HL-60 (cell line): ENCODE data around the gene HAGHL.
A peak's percentile ranks its signal among the peaks of the same experiment; 100 is the strongest.

Experiments
- GABPA ChIP-seq: IDR thresholded peaks from 2 replicates; pipeline ENCODE4 v1.6.1; 2012; ENCODE audit warnings: low read depth
- POLR2AphosphoS5 ChIP-seq: IDR thresholded peaks from 2 replicates; pipeline ENCODE4 v1.6.1; 2012; ENCODE audit warnings: low read depth
- SPI1 ChIP-seq: IDR thresholded peaks from 2 replicates; pipeline ENCODE4 v1.6.1; 2012; ENCODE audit warnings: low read depth, mild to moderate bottlenecking, borderline replicate concordance
- TF ChIP-seq, protein P1 (sequence below): IDR thresholded peaks from one replicate; pipeline ENCODE4 v1.5.1; 2011; ENCODE audit warnings: low read length, control low read depth, inconsistent platforms; ENCODE audit not compliant: insufficient read depth
- TF ChIP-seq, protein P2 (sequence below): IDR thresholded peaks from 2 replicates; pipeline ENCODE4 v1.6.1; 2012; ENCODE audit warnings: low read depth; ENCODE audit not compliant: insufficient replicate concordance

DNA sequence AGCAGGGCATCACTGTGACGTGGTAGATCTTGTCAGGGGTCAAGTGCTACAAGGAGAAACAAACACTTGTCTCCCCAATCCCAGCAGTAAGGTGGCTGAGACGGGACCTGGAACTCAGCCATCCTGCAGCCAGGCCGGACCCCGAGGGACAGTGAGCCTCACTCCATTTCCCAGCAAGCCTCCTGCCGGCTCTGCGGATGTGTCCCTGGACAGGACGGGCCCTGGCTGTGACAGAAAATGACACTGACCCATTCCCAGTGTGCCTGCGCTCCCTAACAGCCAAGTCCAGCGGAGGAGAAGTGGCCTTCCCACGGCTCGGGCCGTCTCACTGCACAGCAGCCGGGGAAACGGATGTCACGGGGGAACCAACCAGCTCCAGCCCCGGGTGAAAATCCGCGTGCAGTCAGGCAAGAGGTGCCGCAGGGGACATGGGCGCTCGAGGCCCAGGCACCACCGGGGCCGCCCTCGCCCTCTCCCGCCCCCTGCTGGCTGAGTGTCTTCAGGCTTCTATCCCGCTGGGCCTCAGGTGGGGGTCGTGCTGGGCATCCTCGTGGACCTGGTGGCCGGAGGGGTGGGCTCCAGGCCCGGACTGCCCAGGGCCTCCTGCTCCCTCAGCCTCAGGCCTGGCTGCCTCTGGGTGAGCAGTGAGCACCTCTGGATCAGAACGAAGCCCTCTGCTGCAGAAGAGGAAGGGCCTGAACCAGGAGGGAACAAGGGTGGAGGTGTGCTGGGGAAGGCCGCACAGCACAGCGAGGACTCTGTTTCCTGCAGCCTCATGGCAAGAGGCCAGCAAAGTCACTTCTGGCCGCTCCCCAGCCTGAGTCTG is 6.7 kb downstream of the HAGHL start:
- TF ChIP-seq, protein P1, sequence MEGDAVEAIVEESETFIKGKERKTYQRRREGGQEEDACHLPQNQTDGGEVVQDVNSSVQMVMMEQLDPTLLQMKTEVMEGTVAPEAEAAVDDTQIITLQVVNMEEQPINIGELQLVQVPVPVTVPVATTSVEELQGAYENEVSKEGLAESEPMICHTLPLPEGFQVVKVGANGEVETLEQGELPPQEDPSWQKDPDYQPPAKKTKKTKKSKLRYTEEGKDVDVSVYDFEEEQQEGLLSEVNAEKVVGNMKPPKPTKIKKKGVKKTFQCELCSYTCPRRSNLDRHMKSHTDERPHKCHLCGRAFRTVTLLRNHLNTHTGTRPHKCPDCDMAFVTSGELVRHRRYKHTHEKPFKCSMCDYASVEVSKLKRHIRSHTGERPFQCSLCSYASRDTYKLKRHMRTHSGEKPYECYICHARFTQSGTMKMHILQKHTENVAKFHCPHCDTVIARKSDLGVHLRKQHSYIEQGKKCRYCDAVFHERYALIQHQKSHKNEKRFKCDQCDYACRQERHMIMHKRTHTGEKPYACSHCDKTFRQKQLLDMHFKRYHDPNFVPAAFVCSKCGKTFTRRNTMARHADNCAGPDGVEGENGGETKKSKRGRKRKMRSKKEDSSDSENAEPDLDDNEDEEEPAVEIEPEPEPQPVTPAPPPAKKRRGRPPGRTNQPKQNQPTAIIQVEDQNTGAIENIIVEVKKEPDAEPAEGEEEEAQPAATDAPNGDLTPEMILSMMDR: peak; percentile 20
- no peak for TF ChIP-seq POLR2AphosphoS5
- no peak for TF ChIP-seq GABPA
- TF ChIP-seq, protein P2, sequence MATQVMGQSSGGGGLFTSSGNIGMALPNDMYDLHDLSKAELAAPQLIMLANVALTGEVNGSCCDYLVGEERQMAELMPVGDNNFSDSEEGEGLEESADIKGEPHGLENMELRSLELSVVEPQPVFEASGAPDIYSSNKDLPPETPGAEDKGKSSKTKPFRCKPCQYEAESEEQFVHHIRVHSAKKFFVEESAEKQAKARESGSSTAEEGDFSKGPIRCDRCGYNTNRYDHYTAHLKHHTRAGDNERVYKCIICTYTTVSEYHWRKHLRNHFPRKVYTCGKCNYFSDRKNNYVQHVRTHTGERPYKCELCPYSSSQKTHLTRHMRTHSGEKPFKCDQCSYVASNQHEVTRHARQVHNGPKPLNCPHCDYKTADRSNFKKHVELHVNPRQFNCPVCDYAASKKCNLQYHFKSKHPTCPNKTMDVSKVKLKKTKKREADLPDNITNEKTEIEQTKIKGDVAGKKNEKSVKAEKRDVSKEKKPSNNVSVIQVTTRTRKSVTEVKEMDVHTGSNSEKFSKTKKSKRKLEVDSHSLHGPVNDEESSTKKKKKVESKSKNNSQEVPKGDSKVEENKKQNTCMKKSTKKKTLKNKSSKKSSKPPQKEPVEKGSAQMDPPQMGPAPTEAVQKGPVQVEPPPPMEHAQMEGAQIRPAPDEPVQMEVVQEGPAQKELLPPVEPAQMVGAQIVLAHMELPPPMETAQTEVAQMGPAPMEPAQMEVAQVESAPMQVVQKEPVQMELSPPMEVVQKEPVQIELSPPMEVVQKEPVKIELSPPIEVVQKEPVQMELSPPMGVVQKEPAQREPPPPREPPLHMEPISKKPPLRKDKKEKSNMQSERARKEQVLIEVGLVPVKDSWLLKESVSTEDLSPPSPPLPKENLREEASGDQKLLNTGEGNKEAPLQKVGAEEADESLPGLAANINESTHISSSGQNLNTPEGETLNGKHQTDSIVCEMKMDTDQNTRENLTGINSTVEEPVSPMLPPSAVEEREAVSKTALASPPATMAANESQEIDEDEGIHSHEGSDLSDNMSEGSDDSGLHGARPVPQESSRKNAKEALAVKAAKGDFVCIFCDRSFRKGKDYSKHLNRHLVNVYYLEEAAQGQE: no peak
- no peak for TF ChIP-seq SPI1
